ENCODE data around the gene FAS. TPM values are rescaled to one million over a fixed set of nuclear protein-coding genes. Genes with fewer than 3 reads are reported as not detected.

The FAS gene
- polyA plus RNA-seq, 3 donors: 27.3 to 28.9 (median 27.9) TPM

- WGBS (ENCODE audit: insufficient coverage): 100% methylated on average over 2 of the region's 2 CpGs
- intact Hi-C loops (cut with micrococcal nuclease): no loop called here
- H3K27ac ChIP-seq (ENCODE audit: low read depth in 1 of 2, low read length in 2 of 2): no peak overlapping the region
- DNase-seq: no peak
- no peaks in the 10 kb centered on the region for H4K20me1 ChIP-seq (ENCODE audit: insufficient read depth, low read length)
- no peak overlapping the region for H3K4me2 ChIP-seq (replicated peaks; ENCODE audit: extremely low read depth, low read length, poor library complexity, severe bottlenecking)
- no peak overlapping the region for H3K9ac ChIP-seq (ENCODE audit: insufficient read depth, low read length, poor library complexity, severe bottlenecking)
- no peaks in the 10 kb centered on the region for H3K79me2 ChIP-seq (ENCODE audit: insufficient read depth, low read length)
- Mint-ChIP-seq H3K27ac (no peak overlapping the region), H3K36me3 (peaks cover 0 to under 1% of the 10 kb centered on the region in 2 donors), H3K9me3 (peaks cover 2 to 8% (median 5%) of the 10 kb centered on the region in 7 donors), H3K27me3 (ENCODE audit: low read depth in 3 of 3) (no peaks in the 10 kb centered on the region), H3K4me1 (peaks cover 43% of the 10 kb centered on the region), H3K4me3 (no peak overlapping the region)
- no peak overlapping the region for H2AFZ ChIP-seq (ENCODE audit: insufficient read depth, low read depth, low read length, poor library complexity, severe bottlenecking)
- H3K4me1 ChIP-seq (ENCODE audit: control insufficient read depth in 1 of 2, insufficient read depth in 2 of 2, low read length in 2 of 2): peaks cover 21 to 29% of the 10 kb centered on the region in 2 donors
- TF ChIP-seq CTCF (IDR thresholded peaks at IDR 0.05): no peak
- H3K9me3 ChIP-seq (replicated peaks in 1 of 2; ENCODE audit: control insufficient read depth in 1 of 2, insufficient read depth in 1 of 2, low read length in 2 of 2): peaks cover 0 to 3% of the 10 kb centered on the region in 2 donors
- H3K27me3 ChIP-seq (ENCODE audit: control insufficient read depth in 2 of 2, insufficient read depth in 2 of 2, low read length in 2 of 2): no peaks in the 10 kb centered on the region
- no peaks in the 10 kb centered on the region for H3K36me3 ChIP-seq (replicated peaks in 1 of 2; ENCODE audit: control insufficient read depth in 1 of 2, insufficient read depth in 2 of 2, low read length in 2 of 2)
- H3K4me3 ChIP-seq (replicated peaks in 1 of 3; ENCODE audit: low read depth in 2 of 3, low read length in 3 of 3): no peak overlapping the region
These were observed 41.5 kb upstream of the FAS start for GRCh38 chr10:88949051-88949450.

GRCh38 chr10:88949912-88950837 lies 40.4 kb upstream of the FAS start:
- H4K20me1 ChIP-seq (ENCODE audit: insufficient read depth, low read length): no peaks in the 10 kb centered on the region
- H3K36me3 Mint-ChIP-seq: no peaks in the 10 kb centered on the region
- intact Hi-C loops (cut with micrococcal nuclease): no loop called here
- H3K27me3 ChIP-seq (ENCODE audit: control insufficient read depth in 2 of 2, insufficient read depth in 2 of 2, low read length in 2 of 2): no peaks in the 10 kb centered on the region
- H3K4me1 Mint-ChIP-seq: peaks cover 32% of the 10 kb centered on the region
- no peaks in the 10 kb centered on the region for H3K79me2 ChIP-seq (ENCODE audit: insufficient read depth, low read length)
- H3K9me3 Mint-ChIP-seq: peaks cover 2 to 12% (median 6%) of the 10 kb centered on the region in 7 donors
- H2AFZ ChIP-seq (ENCODE audit: insufficient read depth, low read depth, low read length, poor library complexity, severe bottlenecking): no peak overlapping the region
- no peak overlapping the region for H3K4me3 ChIP-seq (replicated peaks in 1 of 3; ENCODE audit: low read depth in 2 of 3, low read length in 3 of 3)
- WGBS (ENCODE audit: insufficient coverage): no CpG with 5 or more reads among the region's 3 CpGs
- H3K4me2 ChIP-seq (replicated peaks; ENCODE audit: extremely low read depth, low read length, poor library complexity, severe bottlenecking): no peak overlapping the region
- no peak overlapping the region for H3K27ac Mint-ChIP-seq
- peaks cover 0 to 3% of the 10 kb centered on the region in 2 donors for H3K9me3 ChIP-seq (replicated peaks in 1 of 2; ENCODE audit: control insufficient read depth in 1 of 2, insufficient read depth in 1 of 2, low read length in 2 of 2)
- H3K27me3 Mint-ChIP-seq (ENCODE audit: low read depth in 3 of 3): no peaks in the 10 kb centered on the region
- H3K4me1 ChIP-seq (ENCODE audit: control insufficient read depth in 1 of 2, insufficient read depth in 2 of 2, low read length in 2 of 2): peaks cover 10 to 18% of the 10 kb centered on the region in 2 donors
- no peak overlapping the region for H3K27ac ChIP-seq (ENCODE audit: low read depth in 1 of 2, low read length in 2 of 2)
- H3K4me3 Mint-ChIP-seq: no peak overlapping the region
- DNase-seq: peak in 2 of 3 donors; percentile 23 to 39
- no peak overlapping the region for H3K9ac ChIP-seq (ENCODE audit: insufficient read depth, low read length, poor library complexity, severe bottlenecking)
- no peaks in the 10 kb centered on the region for H3K36me3 ChIP-seq (replicated peaks in 1 of 2; ENCODE audit: control insufficient read depth in 1 of 2, insufficient read depth in 2 of 2, low read length in 2 of 2)
- no peak for TF ChIP-seq CTCF (IDR thresholded peaks at IDR 0.05)
